GM23248 (cell line): Measurements from ENCODE around the gene PLK5. TPM values are rescaled to one million over a fixed set of nuclear protein-coding genes. Genes with fewer than 3 reads are reported as not detected.
"Not testable (repeated sequence)": the region's sequence is repeated elsewhere in the genome, so short reads cannot be mapped to it uniquely, and the experiment has no call there.

Experiments
- DNase-seq: peaks from one replicate; pipeline ENCODE4 v3.0.0-alpha.2; 2015
- H2AFZ ChIP-seq: fragments of 200-600 bp; sonication (generic); 2 replicates; pipeline ENCODE4 v1.6.1; 2016; ENCODE audit warnings: antibody characterized with exemption
- H3F3A ChIP-seq: fragments of 200-600 bp; sonication (generic); 2 replicates; pipeline ENCODE4 v1.6.1; 2016; ENCODE audit warnings: mild to moderate bottlenecking, antibody characterized with exemption, mixed run types; ENCODE audit not compliant: insufficient read depth
- H3K27ac ChIP-seq: fragments of 200-600 bp; sonication (generic); 2 replicates; pipeline ENCODE4 v1.5.1; 2016; ENCODE audit warnings: mild to moderate bottlenecking
- H3K27me3 ChIP-seq: fragments of 200-600 bp; sonication (generic); replicated peaks from 2 replicates; pipeline ENCODE4 v1.6.1; 2016; ENCODE audit warnings: mild to moderate bottlenecking; ENCODE audit not compliant: insufficient read depth
- H3K36me3 ChIP-seq: fragments of 200-600 bp; sonication (generic); 2 replicates; pipeline ENCODE4 v1.6.1; 2016; ENCODE audit warnings: low read depth, mild to moderate bottlenecking
- H3K4me1 ChIP-seq: fragments of 200-600 bp; sonication (generic); 2 replicates; pipeline ENCODE4 v1.6.1; 2016; ENCODE audit warnings: mild to moderate bottlenecking; ENCODE audit not compliant: insufficient read depth
- H3K4me2 ChIP-seq: fragments of 200-600 bp; sonication (generic); one replicate; pipeline ENCODE4 v1.6.1; 2016; ENCODE audit warnings: mild to moderate bottlenecking; ENCODE audit not compliant: unreplicated experiment
- H3K4me3 ChIP-seq: fragments of 200-600 bp; sonication (generic); 2 replicates; pipeline ENCODE4 v1.5.1; 2016; ENCODE audit warnings: mild to moderate bottlenecking
- H3K79me2 ChIP-seq: fragments of 200-600 bp; sonication (generic); 2 replicates; pipeline ENCODE4 v1.6.1; 2016; ENCODE audit warnings: mild to moderate bottlenecking; ENCODE audit not compliant: insufficient read depth
- H3K9ac ChIP-seq: fragments of 200-600 bp; sonication (generic); 2 replicates; pipeline ENCODE4 v1.6.1; 2016; ENCODE audit warnings: mild to moderate bottlenecking
- H3K9me2 ChIP-seq: fragments of 200-600 bp; sonication (generic); 2 replicates; pipeline ENCODE4 v1.6.1; 2016; ENCODE audit warnings: mixed run types, mild to moderate bottlenecking, moderate library complexity; ENCODE audit not compliant: insufficient read depth
- H3K9me3 ChIP-seq: fragments of 200-600 bp; sonication (generic); one replicate; pipeline ENCODE4 v1.6.1; 2017; ENCODE audit warnings: low read depth
- H4K20me1 ChIP-seq: fragments of 200-600 bp; sonication (generic); 2 replicates; pipeline ENCODE4 v1.6.0; 2016; ENCODE audit not compliant: insufficient read depth
- EZH2 ChIP-seq: fragments of 200-600 bp; sonication (generic); IDR thresholded peaks from 2 replicates; pipeline ENCODE4 v1.6.1; 2018; ENCODE audit warnings: antibody characterized with exemption, mild to moderate bottlenecking; ENCODE audit not compliant: insufficient read depth, poor library complexity, severe bottlenecking
- EZH2phosphoT487 ChIP-seq: fragments of 200-600 bp; sonication (generic); IDR thresholded peaks from 2 replicates; pipeline ENCODE4 v1.6.1; 2018; ENCODE audit warnings: antibody characterized with exemption, moderate library complexity, mild to moderate bottlenecking, low read depth; ENCODE audit not compliant: insufficient read depth
- WGBS, 2 experiments: methylation state at CpG; one replicate each; pipeline ENCODE4 v1.1.6; 2015 to 2017; ENCODE audit warnings: low lambda C conversion rate in 2 of 2, low coverage in 1 of 2; ENCODE audit errors: missing lambda C conversion rate in 2 of 2; 5-methylcytosine and 5-hydroxymethylcytosine counted together
- in situ Hi-C: fragments of 300-500 bp; cut with MboI; formaldehyde crosslinking; loops from 2 replicates; pipeline ENCODE4 v1.15.0; 2020
- polyA plus RNA-seq: library from polyadenylated mRNA; unstranded; fragments of >200 nt; fragmentation: Nextera tagmentation; extraction: Ambion mirVana; gene quantifications from 2 replicates; pipeline ENCODE4 v1.2.1, GENCODE V29; 2016
- total RNA-seq: library from RNA; depleted of rRNA; stranded (reverse); fragments of >200 nt; shearing (Covaris generic); gene quantifications from 2 replicates; pipeline ENCODE4 v1.2.3, GENCODE V29; 2014

PLK5 gene
- total and polyA plus RNA-seq, 2 experiments from 2014 or later = not detected

DNA sequence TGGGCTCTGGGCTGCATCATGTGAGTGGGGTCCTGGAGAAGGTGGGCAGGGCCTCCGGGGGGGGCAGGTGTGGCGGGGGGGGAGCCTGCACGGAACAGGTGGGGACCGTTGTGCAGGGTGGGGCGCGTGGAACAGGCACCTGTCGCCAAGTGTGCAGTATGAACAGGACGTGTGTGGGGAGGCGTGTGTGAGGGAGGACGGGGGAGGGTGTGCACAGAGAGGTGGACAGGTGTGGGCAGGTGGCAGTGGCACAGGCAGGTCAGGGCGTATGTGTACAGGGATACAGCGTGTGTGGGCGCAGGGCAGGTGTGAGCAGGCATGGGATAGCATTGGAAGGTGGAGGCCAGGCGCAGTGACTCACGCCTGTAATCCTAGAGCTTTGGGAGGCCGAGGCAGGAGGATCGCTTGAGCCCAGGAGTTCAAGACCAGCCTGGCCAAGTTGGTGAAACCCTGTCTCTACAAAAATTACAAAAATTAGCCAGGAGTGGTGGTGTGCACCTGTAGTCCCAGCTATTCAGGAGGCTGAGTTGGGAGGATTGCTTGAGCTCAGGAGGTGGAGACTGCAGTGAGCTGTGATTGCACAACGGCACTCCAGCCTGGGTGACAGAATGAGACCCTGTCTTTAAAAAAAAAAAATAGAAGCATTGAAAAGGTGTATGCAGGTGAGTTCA lies 3.2 kb downstream of the PLK5 start:
- Histone ChIP-seq H3K27ac (no peak overlapping the region), H3K4me2 (no peak overlapping the region), H3K9ac (no peak overlapping the region), H3K4me1 (no peaks in the 10 kb centered on the region), H4K20me1 (no peaks in the 10 kb centered on the region), H3K79me2 (no peaks in the 10 kb centered on the region), H3K27me3 (peaks cover 16% of the 10 kb centered on the region; the same call in 1 of the 2 replicates), H3F3A (no peaks in the 10 kb centered on the region), H3K4me3 (no peak overlapping the region), H2AFZ (no peak overlapping the region), H3K9me3 (no peaks in the 10 kb centered on the region), H3K36me3 (no peaks in the 10 kb centered on the region), H3K9me2 (no peaks in the 10 kb centered on the region)
- WGBS, 2 experiments = 79 to 80% methylated on average over 11 to 18 of the region's 18 CpGs
- TF ChIP-seq EZH2phosphoT487 (no peak), EZH2 (no peak)
- in situ Hi-C loops = no loop called here
- no peak for DNase-seq

DNA sequence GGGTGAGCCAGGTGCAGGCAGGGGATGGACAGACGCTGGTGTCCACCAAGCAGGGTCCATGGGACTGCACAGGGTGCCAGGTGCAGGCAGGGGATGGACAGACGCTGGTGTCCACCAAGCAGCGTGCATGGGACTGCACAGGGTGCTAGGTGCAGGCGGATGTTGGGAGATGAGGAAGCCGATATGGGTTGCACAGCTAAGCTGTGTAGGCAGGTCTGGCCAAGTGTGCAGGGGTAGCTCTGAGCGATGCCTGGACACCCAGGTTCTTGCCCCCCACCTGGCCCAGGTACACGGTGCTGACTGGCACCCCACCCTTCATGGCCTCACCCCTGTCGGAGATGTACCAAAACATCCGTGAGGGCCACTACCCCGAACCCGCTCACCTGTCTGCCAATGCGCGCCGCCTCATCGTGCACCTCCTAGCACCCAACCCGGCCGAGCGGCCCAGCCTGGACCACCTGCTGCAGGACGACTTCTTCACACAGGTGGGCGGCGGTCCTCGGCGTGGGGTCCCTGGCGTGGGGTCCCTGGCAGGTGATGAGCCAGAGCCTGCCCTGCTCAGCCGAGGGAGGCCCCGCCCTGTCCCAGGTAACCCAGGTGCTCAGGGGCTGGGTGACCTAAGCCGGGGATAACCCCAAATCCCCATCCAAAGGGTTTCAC lies 3.9 kb downstream of the PLK5 start:
- Histone ChIP-seq H3K36me3 (no peaks in the 10 kb centered on the region), H3F3A (no peaks in the 10 kb centered on the region), H3K9ac (no peak overlapping the region), H3K79me2 (no peaks in the 10 kb centered on the region), H3K27ac (no peak overlapping the region), H2AFZ (no peak overlapping the region), H3K4me2 (no peak overlapping the region), H3K4me1 (no peaks in the 10 kb centered on the region), H3K9me3 (no peaks in the 10 kb centered on the region), H3K4me3 (no peak overlapping the region), H3K9me2 (no peaks in the 10 kb centered on the region), H3K27me3 (peaks cover 16% of the 10 kb centered on the region; the same call in 1 of the 2 replicates), H4K20me1 (no peaks in the 10 kb centered on the region)
- in situ Hi-C loops = no loop called here
- no peak for TF ChIP-seq EZH2
- TF ChIP-seq EZH2phosphoT487 = no peak
- DNase-seq = no peak
- WGBS, 2 experiments = 73% methylated on average over 27 of the region's 27 CpGs

DNA sequence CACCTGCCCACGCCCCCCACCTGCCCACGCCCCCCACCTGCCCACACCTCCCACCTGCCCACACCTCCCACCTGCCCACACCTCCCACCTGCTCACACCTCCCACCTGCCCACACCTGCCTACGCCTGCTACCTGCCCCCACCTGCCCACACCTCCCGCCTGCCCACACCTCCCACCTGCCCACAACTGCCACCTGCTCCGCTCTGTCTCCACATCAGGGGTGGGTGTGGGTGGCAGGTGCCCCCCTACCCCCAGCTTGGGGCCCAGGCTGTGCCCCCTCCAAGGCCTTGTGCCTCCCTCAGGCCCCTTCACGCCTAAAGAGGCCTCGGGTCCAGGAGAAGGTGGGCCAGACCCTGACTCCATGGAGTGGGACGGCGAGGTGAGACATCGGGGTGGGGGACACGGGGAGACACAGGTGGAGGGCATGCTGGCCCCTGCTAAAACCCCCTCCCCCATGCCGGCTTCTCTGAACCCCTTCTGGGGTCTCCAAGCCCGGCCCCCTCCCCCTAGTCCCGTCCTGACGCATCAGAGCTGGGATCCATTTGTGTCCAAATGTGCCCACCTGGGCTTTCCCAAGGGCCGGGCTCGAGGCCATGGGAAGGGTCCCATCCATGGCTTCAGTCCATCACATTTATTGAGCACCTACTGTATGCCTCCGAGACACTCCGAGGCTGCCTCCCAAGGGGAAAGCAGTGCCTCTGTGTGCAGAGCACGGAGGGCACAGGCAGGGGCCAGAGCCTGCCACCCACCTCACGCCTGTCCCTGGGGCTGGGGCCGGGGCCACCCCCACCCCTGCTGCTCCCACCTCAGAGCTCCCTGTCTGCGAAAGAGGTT lies 4.9 kb downstream of the PLK5 start:
- Histone ChIP-seq H3F3A (no peaks in the 10 kb centered on the region), H3K27ac (no peak overlapping the region), H3K79me2 (no peaks in the 10 kb centered on the region), H3K9ac (no peak overlapping the region), H3K4me3 (no peak overlapping the region), H3K36me3 (no peaks in the 10 kb centered on the region), H2AFZ (no peak overlapping the region), H3K4me2 (no peak overlapping the region), H3K9me2 (no peaks in the 10 kb centered on the region), H3K27me3 (peaks cover 10% of the 10 kb centered on the region; the same call in 1 of the 2 replicates), H4K20me1 (no peaks in the 10 kb centered on the region), H3K9me3 (no peaks in the 10 kb centered on the region), H3K4me1 (no peaks in the 10 kb centered on the region)
- TF ChIP-seq EZH2 = no peak
- TF ChIP-seq EZH2phosphoT487 = no peak
- in situ Hi-C loops = no loop called here
- no peak for DNase-seq
- WGBS, 2 experiments = 74 to 76% methylated on average over 12 to 17 of the region's 23 CpGs

DNA sequence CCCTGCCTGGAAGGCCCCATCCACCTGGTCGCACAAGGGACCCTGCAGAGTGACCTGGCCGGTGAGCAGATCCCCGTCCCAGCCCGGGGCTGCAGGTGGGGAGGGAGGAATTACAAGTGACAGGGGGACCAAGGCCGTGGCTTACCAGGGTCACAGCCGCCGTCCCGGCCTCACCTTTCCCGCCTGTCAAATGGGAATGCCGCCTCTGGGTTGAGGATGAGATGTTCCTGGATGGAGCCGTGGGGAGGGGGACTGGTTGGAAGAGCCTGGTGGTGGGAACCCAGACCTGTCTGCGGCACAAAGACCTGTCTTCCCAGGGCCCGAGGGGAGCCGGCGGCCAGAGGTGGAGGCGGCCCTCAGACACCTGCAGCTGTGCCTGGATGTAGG lies 5.5 kb downstream of the PLK5 start:
- H3K79me2 ChIP-seq = no peaks in the 10 kb centered on the region
- H3K36me3 ChIP-seq = no peaks in the 10 kb centered on the region
- no peak for DNase-seq
- H3K27ac ChIP-seq = no peak overlapping the region
- H4K20me1 ChIP-seq = no peaks in the 10 kb centered on the region
- no peak overlapping the region for H2AFZ ChIP-seq
- no peaks in the 10 kb centered on the region for H3K4me1 ChIP-seq
- H3K9me2 ChIP-seq = no peaks in the 10 kb centered on the region
- TF ChIP-seq EZH2phosphoT487 (no peak), EZH2 (no peak)
- no peaks in the 10 kb centered on the region for H3F3A ChIP-seq
- H3K4me2 ChIP-seq = no peak overlapping the region
- in situ Hi-C loops = no loop called here
- no peaks in the 10 kb centered on the region for H3K9me3 ChIP-seq
- WGBS, 2 experiments = 76 to 79% methylated on average over 12 to 16 of the region's 16 CpGs
- no peak overlapping the region for H3K4me3 ChIP-seq
- no peak overlapping the region for H3K9ac ChIP-seq
- H3K27me3 ChIP-seq = peaks cover 8% of the 10 kb centered on the region; the same call in 1 of the 2 replicates

DNA sequence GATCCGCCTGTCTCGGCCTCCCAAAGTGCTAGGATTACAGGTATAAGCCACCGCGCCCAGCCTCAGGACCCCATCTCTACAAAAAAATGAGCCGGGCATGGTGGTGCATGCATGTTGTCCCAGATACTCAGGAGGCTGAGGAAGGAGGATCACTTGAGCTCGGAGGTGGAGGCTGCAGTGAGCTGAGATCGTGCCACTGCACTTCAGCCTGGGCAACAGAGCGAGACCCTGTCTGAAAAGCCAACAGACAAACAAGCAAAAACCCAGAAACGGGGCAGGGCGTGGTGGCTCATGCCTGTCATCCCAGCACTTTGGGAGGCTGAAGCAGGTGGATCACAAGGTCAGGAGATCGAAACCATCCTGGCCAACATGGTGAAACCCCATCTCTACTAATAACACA lies 7.0 kb downstream of the PLK5 start:
- in situ Hi-C loops, H3K9ac ChIP-seq, DNase-seq, H2AFZ ChIP-seq, H3F3A ChIP-seq, H3K4me2 ChIP-seq, H3K79me2 ChIP-seq, H3K27me3 ChIP-seq, H3K27ac ChIP-seq, H3K36me3 ChIP-seq, H3K4me1 ChIP-seq, H3K9me2 ChIP-seq, H3K4me3 ChIP-seq, H4K20me1 ChIP-seq, H3K9me3 ChIP-seq: not testable (repeated sequence)
- WGBS, 2 experiments = 86 to 89% methylated on average over 11 of the region's 11 CpGs
